HL-60 (cell line): ENCODE results near the gene MINDY1.

Experiments
- DNase-seq, 2 experiments: peaks; one replicate each; pipeline ENCODE4 v3.0.0-alpha.2; 2010 to 2020; ENCODE audit warnings: low read depth in 1 of 2, low spot score in 1 of 2
- H3K27ac ChIP-seq: fragments of 250-450 bp; sonication (Bioruptor Pico); replicated peaks from 2 replicates; pipeline ENCODE4 v1.5.1; 2020; ENCODE audit warnings: mild to moderate bottlenecking, moderate library complexity
- H3K27me3 ChIP-seq: fragments of 250-450 bp; sonication (Bioruptor Pico); 2 replicates; pipeline ENCODE4 v1.5.1; 2021; ENCODE audit warnings: mild to moderate bottlenecking, moderate library complexity; ENCODE audit not compliant: insufficient read depth, poor library complexity, severe bottlenecking
- H3K4me3 ChIP-seq: replicated peaks from 2 replicates; pipeline ENCODE4 v1.5.1; 2011; ENCODE audit warnings: mild to moderate bottlenecking, control low read depth, low read length; ENCODE audit not compliant: insufficient read depth
- GABPA ChIP-seq: IDR thresholded peaks from 2 replicates; pipeline ENCODE4 v1.6.1; 2012; ENCODE audit warnings: low read depth
- POLR2AphosphoS5 ChIP-seq: IDR thresholded peaks from 2 replicates; pipeline ENCODE4 v1.6.1; 2012; ENCODE audit warnings: low read depth
- SPI1 ChIP-seq: IDR thresholded peaks from 2 replicates; pipeline ENCODE4 v1.6.1; 2012; ENCODE audit warnings: low read depth, mild to moderate bottlenecking, borderline replicate concordance
- TF ChIP-seq, protein P1 (sequence below): IDR thresholded peaks from one replicate; pipeline ENCODE4 v1.5.1; 2011; ENCODE audit warnings: low read length, control low read depth, inconsistent platforms; ENCODE audit not compliant: insufficient read depth
- TF ChIP-seq, protein P2 (sequence below): IDR thresholded peaks from 2 replicates; pipeline ENCODE4 v1.6.1; 2012; ENCODE audit warnings: low read depth; ENCODE audit not compliant: insufficient replicate concordance

MINDY1 gene

DNA sequence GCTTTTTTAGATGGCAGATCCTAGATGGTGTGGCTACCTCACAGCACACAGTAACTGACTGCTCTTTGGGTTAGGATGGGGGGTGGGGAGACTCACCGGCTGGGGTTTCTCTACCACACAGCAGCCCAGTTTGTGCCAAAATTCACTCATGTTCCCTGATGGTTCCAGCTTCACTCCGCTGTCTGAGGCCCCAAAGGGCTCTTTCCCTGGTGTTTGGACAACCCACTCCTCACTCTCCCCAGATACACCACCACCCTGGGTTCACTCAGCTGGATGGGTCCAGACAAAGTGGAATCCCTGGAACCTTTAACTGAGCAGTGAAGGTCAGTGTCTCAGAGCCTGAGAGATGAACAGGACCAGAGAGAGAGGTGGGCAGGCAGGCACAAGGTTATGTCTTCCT is 48.9 kb upstream of the MINDY1 start:
- no peak for DNase-seq
- Histone ChIP-seq H3K27me3 (no peaks in the 10 kb centered on the region), H3K4me3 (no peak overlapping the region), H3K27ac (no peak overlapping the region)
- TF ChIP-seq, protein P1, sequence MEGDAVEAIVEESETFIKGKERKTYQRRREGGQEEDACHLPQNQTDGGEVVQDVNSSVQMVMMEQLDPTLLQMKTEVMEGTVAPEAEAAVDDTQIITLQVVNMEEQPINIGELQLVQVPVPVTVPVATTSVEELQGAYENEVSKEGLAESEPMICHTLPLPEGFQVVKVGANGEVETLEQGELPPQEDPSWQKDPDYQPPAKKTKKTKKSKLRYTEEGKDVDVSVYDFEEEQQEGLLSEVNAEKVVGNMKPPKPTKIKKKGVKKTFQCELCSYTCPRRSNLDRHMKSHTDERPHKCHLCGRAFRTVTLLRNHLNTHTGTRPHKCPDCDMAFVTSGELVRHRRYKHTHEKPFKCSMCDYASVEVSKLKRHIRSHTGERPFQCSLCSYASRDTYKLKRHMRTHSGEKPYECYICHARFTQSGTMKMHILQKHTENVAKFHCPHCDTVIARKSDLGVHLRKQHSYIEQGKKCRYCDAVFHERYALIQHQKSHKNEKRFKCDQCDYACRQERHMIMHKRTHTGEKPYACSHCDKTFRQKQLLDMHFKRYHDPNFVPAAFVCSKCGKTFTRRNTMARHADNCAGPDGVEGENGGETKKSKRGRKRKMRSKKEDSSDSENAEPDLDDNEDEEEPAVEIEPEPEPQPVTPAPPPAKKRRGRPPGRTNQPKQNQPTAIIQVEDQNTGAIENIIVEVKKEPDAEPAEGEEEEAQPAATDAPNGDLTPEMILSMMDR, result no peak
- TF ChIP-seq POLR2AphosphoS5 (no peak), SPI1 (no peak), GABPA (no peak)
- TF ChIP-seq, protein P2, sequence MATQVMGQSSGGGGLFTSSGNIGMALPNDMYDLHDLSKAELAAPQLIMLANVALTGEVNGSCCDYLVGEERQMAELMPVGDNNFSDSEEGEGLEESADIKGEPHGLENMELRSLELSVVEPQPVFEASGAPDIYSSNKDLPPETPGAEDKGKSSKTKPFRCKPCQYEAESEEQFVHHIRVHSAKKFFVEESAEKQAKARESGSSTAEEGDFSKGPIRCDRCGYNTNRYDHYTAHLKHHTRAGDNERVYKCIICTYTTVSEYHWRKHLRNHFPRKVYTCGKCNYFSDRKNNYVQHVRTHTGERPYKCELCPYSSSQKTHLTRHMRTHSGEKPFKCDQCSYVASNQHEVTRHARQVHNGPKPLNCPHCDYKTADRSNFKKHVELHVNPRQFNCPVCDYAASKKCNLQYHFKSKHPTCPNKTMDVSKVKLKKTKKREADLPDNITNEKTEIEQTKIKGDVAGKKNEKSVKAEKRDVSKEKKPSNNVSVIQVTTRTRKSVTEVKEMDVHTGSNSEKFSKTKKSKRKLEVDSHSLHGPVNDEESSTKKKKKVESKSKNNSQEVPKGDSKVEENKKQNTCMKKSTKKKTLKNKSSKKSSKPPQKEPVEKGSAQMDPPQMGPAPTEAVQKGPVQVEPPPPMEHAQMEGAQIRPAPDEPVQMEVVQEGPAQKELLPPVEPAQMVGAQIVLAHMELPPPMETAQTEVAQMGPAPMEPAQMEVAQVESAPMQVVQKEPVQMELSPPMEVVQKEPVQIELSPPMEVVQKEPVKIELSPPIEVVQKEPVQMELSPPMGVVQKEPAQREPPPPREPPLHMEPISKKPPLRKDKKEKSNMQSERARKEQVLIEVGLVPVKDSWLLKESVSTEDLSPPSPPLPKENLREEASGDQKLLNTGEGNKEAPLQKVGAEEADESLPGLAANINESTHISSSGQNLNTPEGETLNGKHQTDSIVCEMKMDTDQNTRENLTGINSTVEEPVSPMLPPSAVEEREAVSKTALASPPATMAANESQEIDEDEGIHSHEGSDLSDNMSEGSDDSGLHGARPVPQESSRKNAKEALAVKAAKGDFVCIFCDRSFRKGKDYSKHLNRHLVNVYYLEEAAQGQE, result no peak

DNA sequence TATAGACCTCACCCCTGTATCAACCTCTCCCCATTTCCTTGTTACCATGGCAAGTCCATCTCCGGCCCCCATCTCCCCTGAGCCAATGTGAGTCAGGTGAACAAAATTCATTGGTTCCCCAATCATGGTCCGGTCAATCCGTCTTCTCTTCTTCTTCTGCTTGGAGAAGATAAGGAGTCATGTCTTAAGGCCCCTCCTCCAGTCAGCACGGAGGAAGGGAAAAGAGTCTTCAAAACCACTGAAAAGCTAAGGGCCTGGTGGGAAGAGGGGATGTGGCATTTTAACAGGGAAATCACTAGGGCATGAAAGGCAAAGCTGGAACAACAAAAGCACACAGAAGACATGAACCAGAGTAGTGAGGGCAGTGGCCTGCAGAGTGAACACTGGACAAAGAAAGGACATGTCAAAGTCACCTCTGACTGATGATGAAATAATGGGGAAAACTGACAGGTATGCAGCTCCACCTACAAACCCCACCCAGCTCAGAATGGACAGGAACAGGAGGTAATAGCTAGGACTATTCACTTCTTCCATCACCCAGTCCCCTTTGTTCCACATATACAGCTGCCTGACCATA is 48.4 kb upstream of the MINDY1 start:
- no peak for DNase-seq
- Histone ChIP-seq H3K27me3 (no peaks in the 10 kb centered on the region), H3K27ac (no peak overlapping the region), H3K4me3 (no peak overlapping the region)
- TF ChIP-seq, protein P2, result no peak
- no peak for TF ChIP-seq SPI1
- TF ChIP-seq, protein P1, result no peak
- TF ChIP-seq GABPA, result no peak
- TF ChIP-seq POLR2AphosphoS5, result no peak

DNA sequence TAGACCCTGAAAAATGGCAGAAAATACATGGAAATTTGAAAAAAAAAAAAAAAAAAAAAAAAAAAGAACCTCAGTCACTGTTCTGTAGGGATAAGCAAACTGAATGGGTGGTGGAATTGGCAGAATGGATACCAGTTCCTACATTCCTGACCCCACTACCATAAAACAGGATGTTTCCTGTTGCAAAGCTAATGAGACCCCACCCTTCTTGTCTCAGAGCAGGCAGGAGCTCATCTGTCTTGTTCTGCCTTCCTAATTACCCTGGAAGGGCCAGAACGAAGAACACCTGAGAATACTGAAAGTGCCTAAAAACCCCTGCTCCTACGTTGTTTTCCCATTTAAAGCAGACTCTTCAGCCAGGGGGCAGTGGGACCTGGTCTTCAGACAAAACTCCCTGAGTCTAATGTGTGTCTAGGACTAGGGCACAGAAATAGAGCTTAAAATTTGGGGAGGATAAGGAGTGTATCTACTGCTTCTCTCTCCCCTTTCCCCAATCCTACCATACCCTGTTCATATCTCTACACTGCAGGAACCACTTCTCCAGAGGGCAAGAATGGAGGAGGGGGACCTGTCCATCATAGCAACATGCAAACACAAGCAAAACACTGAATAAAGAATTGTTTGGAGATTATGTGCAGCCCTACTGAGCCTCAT is 44.8 kb upstream of the MINDY1 start:
- peaks cover 7% of the 10 kb centered on the region for H3K27me3 ChIP-seq
- H3K4me3 ChIP-seq, result no peak overlapping the region
- TF ChIP-seq, protein P2, result no peak
- no peak for TF ChIP-seq POLR2AphosphoS5
- no peak for TF ChIP-seq GABPA
- TF ChIP-seq, protein P1, result no peak
- no peak for TF ChIP-seq SPI1
- no peak overlapping the region for H3K27ac ChIP-seq
- DNase-seq, result no peak
